HepG2 (cell line): ENCODE results near the gene OR2B2. TPM values are rescaled to one million over a fixed set of nuclear protein-coding genes. Genes with fewer than 3 reads are reported as not detected.

Experiments
- AHDC1 ChIP-seq: sonication (generic); formaldehyde crosslinking; IDR thresholded peaks from 2 replicates; pipeline ENCODE4 v1.5.1; 2020; ENCODE audit warnings: mild to moderate bottlenecking, missing genetic modification reagents, borderline replicate concordance
- EED ChIP-seq: sonication (generic); formaldehyde crosslinking; IDR thresholded peaks from 2 replicates; pipeline ENCODE4 v1.5.0; 2020; ENCODE audit warnings: mild to moderate bottlenecking, missing genetic modification reagents
- KDM3A ChIP-seq: IDR thresholded peaks from 2 replicates; pipeline ENCODE4 v1.6.1; 2018; ENCODE audit warnings: low read depth, missing compliant biosample characterization
- MED8 ChIP-seq: sonication (generic); formaldehyde crosslinking; IDR thresholded peaks from 2 replicates; pipeline ENCODE4 v1.8.1; 2023; ENCODE audit warnings: mild to moderate bottlenecking, missing genetic modification reagents; ENCODE audit not compliant: insufficient replicate concordance
- MZF1 ChIP-seq: sonication (generic); formaldehyde crosslinking; IDR thresholded peaks from 2 replicates; pipeline ENCODE4 v1.8.1; 2023; ENCODE audit warnings: mild to moderate bottlenecking, missing genetic modification reagents, borderline replicate concordance
- NPAS2 ChIP-seq: sonication (generic); formaldehyde crosslinking; IDR thresholded peaks from 2 replicates; pipeline ENCODE4 v1.8.0; 2022; ENCODE audit warnings: mild to moderate bottlenecking, missing genetic modification reagents, borderline replicate concordance
- PCBP1 ChIP-seq: fragments of 200-400 bp; formaldehyde crosslinking; IDR thresholded peaks from 2 replicates; pipeline ENCODE4 v1.6.1; 2017; ENCODE audit warnings: mild to moderate bottlenecking, low read depth, low read length, borderline replicate concordance
- ZBTB4 ChIP-seq: sonication (generic); formaldehyde crosslinking; IDR thresholded peaks from 2 replicates; pipeline ENCODE4 v1.4.0; 2020; ENCODE audit warnings: missing genetic modification reagents, mild to moderate bottlenecking, borderline replicate concordance
- ZNF260 ChIP-seq: sonication (generic); formaldehyde crosslinking; IDR thresholded peaks from 2 replicates; pipeline ENCODE4 v1.4.0; 2020; ENCODE audit warnings: missing genetic modification reagents, low read depth, mild to moderate bottlenecking, borderline replicate concordance
- ZNF333 ChIP-seq: sonication (generic); formaldehyde crosslinking; IDR thresholded peaks from 2 replicates; pipeline ENCODE4 v1.4.0; 2020; ENCODE audit warnings: mild to moderate bottlenecking, missing genetic modification reagents, borderline replicate concordance
- ZNF414 ChIP-seq: sonication (generic); formaldehyde crosslinking; IDR thresholded peaks from 2 replicates; pipeline ENCODE4 v1.5.0; 2020; ENCODE audit warnings: missing genetic modification reagents
- ZNF557 ChIP-seq: sonication (generic); formaldehyde crosslinking; IDR thresholded peaks from 2 replicates; pipeline ENCODE4 v1.4.0; 2020; ENCODE audit warnings: missing genetic modification reagents
- ZNF746 ChIP-seq: sonication (generic); formaldehyde crosslinking; IDR thresholded peaks from 2 replicates; pipeline ENCODE4 v1.8.0; 2022; ENCODE audit warnings: mild to moderate bottlenecking, missing genetic modification reagents
- ZNF770 ChIP-seq: sonication (generic); formaldehyde crosslinking; IDR thresholded peaks from 2 replicates; pipeline ENCODE4 v1.5.0; 2020; ENCODE audit warnings: mild to moderate bottlenecking, missing genetic modification reagents
- ZNF780A ChIP-seq: sonication (generic); formaldehyde crosslinking; IDR thresholded peaks from 2 replicates; pipeline ENCODE4 v1.8.0; 2022; ENCODE audit warnings: mild to moderate bottlenecking, missing genetic modification reagents, moderate library complexity
- polyA plus RNA-seq, 8 experiments: library from polyadenylated mRNA; depleted of rRNA in 3 of 8; stranded (reverse) in 7 of 8; unstranded in 1 of 8; fragments of >200 nt; fragmentation: Illumina TruSeq in 4 of 8; extraction: Trizol in 4 of 8; gene quantifications; 2 replicates each; pipeline versions ENCODE4 v1.2.1 to v1.2.3, GENCODE V29; 2011 to 2016; ENCODE audit warnings: low read depth in 4 of 8, missing spikeins in 1 of 8, mixed read lengths in 1 of 8; ENCODE audit not compliant: insufficient read depth in 1 of 8
- total RNA-seq, 5 experiments: library from RNA; depleted of rRNA; stranded (reverse); fragments of >200 nt; fragmentation: Illumina TruSeq; extraction: Trizol; gene quantifications; 2 replicates each; pipeline ENCODE4 v1.2.3, GENCODE V29; 2016; ENCODE audit warnings: low read depth in 1 of 5

Gene OR2B2
- total and polyA plus RNA-seq, 2 of the 13 experiments (the other 11 are each of a cell fraction or from before 2014, with no cell fraction given), result not detected

GRCh38 chr6:27902335-27903314 lies 9.6 kb downstream of the OR2B2 start (continued):
- TF ChIP-seq ZBTB4, result no peak
- TF ChIP-seq KDM3A (CRISPR knock-in tag), result no peak
- TF ChIP-seq MZF1 (CRISPR knock-in tag), result no peak
- TF ChIP-seq ZNF780A, result no peak
- TF ChIP-seq PCBP1, result no peak
- 0 out of 2 replicates have a peak, but pooled peaks have one; percentile 57 for TF ChIP-seq ZNF770 (CRISPR knock-in tag)
- no peak for TF ChIP-seq ZNF333 (CRISPR knock-in tag)
- no peak for TF ChIP-seq MED8 (CRISPR knock-in tag)
- no peak for TF ChIP-seq EED
- TF ChIP-seq AHDC1 (CRISPR knock-in tag), result peak; percentile 57; the same call in 1 of the 2 replicates
- peak; percentile 5; the same call in 1 of the 2 replicates for TF ChIP-seq ZNF746 (CRISPR knock-in tag)
- no peak; the same call in 1 of the 2 replicates for TF ChIP-seq ZNF414 (CRISPR knock-in tag)
- TF ChIP-seq ZNF557 (CRISPR knock-in tag), result peak; percentile 38; the same call in 1 of the 2 replicates
- TF ChIP-seq ZNF260, result no peak
- no peak for TF ChIP-seq NPAS2 (CRISPR knock-in tag)
